ENCODE measurements around the gene GUCY1A1. TPM values are rescaled to one million over a fixed set of nuclear protein-coding genes. Genes with fewer than 3 reads are reported as not detected.

GUCY1A1 gene
- total RNA-seq, 1 donor: 0.09 TPM

DNA sequence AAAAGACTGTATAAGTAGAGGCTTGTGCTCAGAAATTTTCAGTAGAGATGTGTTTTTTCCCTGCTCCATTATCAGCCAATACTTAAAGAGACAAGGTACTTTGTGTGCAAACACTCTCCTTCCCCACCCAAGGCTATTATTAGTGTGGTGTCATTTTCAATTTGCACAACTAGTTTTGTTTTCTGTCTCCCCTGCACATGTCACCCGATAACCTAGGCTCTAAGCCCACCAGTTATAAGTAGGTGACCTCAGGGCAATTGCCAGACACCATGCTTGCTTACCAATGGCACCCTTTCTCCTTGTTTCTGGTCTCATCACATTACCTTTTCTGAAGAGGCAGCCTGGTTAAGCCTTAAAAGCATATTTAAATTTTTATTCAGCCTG lies 8.0 kb upstream of the GUCY1A1 start:
- DNase-seq (ENCODE audit: low read depth): no peak

DNA sequence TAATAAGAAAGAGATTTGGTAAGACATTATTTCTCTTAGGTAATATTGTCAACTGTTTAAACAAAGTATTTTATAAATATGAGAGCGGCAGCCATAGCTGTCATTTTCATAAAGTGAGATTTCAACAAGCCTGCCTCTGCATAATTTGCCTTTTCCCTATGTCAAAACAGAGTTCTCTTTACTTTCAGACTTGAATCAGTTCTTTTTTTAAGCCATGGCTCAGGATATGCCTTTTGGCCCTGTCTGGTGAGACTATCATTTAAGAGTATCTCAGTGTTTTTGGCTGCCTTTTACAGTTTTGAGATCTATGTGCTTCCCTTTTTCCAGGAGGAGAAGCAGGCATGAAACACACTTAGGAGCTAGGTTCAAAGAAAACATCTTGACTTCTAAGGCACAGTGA lies 7.5 kb upstream of the GUCY1A1 start:
- DNase-seq (ENCODE audit: low read depth): no peak
- H3K4me3 ChIP-seq (ENCODE audit: low read depth, low read length): no peak overlapping the region
- TF ChIP-seq, protein P1, sequence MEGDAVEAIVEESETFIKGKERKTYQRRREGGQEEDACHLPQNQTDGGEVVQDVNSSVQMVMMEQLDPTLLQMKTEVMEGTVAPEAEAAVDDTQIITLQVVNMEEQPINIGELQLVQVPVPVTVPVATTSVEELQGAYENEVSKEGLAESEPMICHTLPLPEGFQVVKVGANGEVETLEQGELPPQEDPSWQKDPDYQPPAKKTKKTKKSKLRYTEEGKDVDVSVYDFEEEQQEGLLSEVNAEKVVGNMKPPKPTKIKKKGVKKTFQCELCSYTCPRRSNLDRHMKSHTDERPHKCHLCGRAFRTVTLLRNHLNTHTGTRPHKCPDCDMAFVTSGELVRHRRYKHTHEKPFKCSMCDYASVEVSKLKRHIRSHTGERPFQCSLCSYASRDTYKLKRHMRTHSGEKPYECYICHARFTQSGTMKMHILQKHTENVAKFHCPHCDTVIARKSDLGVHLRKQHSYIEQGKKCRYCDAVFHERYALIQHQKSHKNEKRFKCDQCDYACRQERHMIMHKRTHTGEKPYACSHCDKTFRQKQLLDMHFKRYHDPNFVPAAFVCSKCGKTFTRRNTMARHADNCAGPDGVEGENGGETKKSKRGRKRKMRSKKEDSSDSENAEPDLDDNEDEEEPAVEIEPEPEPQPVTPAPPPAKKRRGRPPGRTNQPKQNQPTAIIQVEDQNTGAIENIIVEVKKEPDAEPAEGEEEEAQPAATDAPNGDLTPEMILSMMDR (IDR thresholded peaks at IDR 0.05; ENCODE audit: insufficient read depth, low read length): no peak

More for the DNA sequence above, 8.0 kb upstream of the GUCY1A1 start:
- H3K4me3 ChIP-seq (ENCODE audit: low read depth, low read length): no peak overlapping the region
- TF ChIP-seq, protein P1 (IDR thresholded peaks at IDR 0.05; ENCODE audit: insufficient read depth, low read length): no peak

DNA sequence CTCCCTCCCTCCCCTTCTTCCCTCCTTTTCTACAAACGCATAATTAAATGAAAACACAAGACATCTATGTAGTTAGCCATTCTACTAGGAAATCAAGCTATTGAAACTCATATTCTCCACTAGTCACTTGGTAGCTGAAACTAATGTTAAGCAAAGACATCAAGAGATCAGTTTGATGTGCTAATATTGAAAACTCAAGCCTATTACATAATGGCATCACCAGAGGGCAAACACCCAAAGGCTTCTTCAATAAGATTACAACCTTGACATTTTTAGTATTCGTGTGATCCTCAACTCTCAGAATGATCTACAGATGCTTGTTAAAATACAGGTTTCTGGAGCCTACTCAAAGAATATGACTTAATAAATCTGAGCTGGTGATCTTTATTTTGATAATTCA lies 6.2 kb upstream of the GUCY1A1 start:
- H3K4me3 ChIP-seq (ENCODE audit: low read depth, low read length): no peak overlapping the region
- TF ChIP-seq, protein P1 (IDR thresholded peaks at IDR 0.05; ENCODE audit: insufficient read depth, low read length): no peak
- no peak for DNase-seq (ENCODE audit: low read depth)

DNA sequence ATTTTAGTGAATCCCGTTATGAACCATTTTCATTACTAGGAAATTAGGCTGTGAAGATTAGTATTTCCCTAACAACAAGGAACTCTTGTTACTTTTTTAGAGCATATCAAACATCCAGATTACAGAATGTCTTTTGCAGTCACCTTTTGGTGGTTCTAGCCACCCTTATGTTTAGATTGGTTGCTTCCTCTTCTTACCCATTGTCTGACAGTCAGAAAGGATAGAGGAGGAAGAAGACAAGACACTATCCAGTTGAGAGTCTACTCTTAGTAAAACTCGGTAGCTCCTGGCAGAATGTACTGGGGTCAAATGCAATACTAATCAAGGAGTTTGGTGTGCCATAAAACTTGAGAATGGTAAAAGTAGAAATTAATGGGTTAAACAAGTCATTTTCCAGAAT lies 1.6 kb upstream of the GUCY1A1 start:
- TF ChIP-seq, protein P1 (IDR thresholded peaks at IDR 0.05; ENCODE audit: insufficient read depth, low read length): no peak

DNA sequence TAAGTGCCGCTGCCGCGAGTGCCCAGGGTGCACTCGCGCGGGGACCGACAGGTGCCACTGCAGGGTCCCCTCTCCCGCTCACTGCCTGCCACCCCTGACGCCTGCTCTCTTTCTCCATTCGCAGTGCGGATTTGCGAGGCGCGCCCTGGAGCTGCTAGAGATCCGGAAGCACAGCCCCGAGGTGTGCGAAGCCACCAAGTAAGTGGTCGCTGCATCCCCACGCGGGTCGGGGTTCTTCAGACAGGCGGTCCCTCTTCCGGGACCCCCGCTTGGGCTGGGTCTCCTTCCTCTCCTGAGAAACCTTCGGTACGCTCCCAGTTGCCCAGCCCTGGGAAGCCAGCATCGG lies 547 bp downstream of the GUCY1A1 start:
- DNase-seq (ENCODE audit: low read depth): peak; percentile 8
- H3K4me3 ChIP-seq (ENCODE audit: low read depth, low read length): peak overlapping the region; percentile 52
- TF ChIP-seq, protein P1 (IDR thresholded peaks at IDR 0.05; ENCODE audit: insufficient read depth, low read length): no peak

More for the DNA sequence above, 1.6 kb upstream of the GUCY1A1 start:
- no peak overlapping the region for H3K4me3 ChIP-seq (ENCODE audit: low read depth, low read length)
- DNase-seq (ENCODE audit: low read depth): no peak

DNA sequence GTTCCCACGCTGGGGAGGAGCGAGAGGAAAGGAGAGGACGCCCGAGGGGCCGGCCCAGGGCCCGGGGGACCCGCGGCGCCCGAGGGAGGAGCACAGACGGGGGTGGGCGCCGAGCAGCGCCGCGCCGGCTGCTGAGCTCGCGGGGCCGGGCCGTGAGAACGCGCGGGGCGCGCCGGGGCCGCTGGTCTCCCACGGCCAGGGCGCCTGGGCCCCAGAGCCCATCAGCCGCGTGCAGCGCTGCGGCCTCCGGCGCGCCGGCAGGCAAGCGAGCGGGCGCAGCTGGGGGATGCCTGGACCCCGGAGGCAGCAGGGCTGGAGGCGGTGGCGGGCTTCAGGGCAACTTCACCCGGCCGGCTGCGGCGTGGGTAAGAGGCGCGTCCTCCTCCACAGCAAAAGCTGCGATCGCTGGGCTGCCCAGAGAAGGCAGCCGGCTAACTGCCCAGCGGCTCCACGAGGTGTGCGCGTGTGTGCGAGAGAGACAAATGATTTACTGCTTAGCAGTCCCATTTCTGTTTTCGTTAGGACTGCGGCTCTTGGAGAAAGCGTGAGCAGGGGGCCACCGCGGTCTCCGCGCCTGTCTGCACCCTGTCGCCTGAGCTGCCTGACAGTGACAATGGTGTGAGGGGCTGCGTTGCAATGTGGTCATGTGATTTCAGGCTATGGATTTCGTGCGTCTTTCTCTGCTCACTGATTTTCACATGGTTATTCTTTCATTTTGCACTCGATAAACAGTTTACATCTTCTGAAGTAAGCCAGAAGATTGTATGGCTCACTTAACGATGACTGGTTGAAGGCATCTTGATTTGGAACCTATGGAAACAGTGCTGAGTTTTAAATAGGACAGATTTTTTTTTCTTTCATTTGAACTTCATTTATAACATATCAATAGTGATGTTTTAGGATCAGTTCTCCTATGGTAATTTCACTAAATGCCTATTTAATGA lies 1.2 kb downstream of the GUCY1A1 start:
- H3K4me3 ChIP-seq (ENCODE audit: low read depth, low read length): peak overlapping the region; percentile 58
- TF ChIP-seq, protein P1 (IDR thresholded peaks at IDR 0.05; ENCODE audit: insufficient read depth, low read length): no peak
- peak; percentile 14 for DNase-seq (ENCODE audit: low read depth)
